Measurements from ENCODE around the gene METAP2. TPM values are rescaled to one million over a fixed set of nuclear protein-coding genes. Genes with fewer than 3 reads are reported as not detected.
A peak's percentile ranks its signal among the peaks of the same experiment; 100 is the strongest.
"Not testable (repeated sequence)": the region's sequence is repeated elsewhere in the genome, so short reads cannot be mapped to it uniquely, and the experiment has no call there.

Gene METAP2
- total RNA-seq, 1 experiment from 2014 or later, result 122 TPM

DNA sequence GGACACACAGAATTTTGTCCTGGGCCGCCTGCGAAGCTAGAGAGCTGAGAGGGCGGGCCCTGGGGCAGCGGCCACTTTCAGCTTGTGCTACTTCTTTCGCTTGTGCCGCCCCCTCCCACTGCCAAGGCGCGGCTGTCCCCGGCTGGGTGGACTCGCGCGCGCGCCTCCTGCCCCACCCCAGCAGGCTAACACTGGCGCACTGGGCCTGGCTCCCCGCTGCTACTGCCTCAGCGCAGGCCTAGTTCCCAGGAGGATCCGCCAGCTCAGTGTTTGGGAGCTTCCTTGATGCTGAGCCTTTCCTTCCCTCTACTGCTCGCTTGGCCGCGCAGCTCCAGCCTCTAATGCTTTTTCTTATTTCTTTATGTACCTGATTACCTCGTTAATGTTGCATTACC, 27.4 kb upstream of the METAP2 start:
- CTCF ChIA-PET, result interaction anchor here (0.6 kb wide), 1 partner anchor 133 kb away, joined by 3 read pairs; no protein-coding TSS in a partner anchor
- Mint-ChIP-seq H3K27me3 (ENCODE audit: insufficient read depth, unreplicated experiment) (peaks cover 13% of the 10 kb centered on the region), H3K27ac (ENCODE audit: low read depth, unreplicated experiment) (no peak overlapping the region), H3K36me3 (ENCODE audit: insufficient read depth, unreplicated experiment) (no peaks in the 10 kb centered on the region), H3K4me3 (ENCODE audit: unreplicated experiment) (no peak overlapping the region), H3K4me1 (ENCODE audit: insufficient read depth, unreplicated experiment) (no peaks in the 10 kb centered on the region), H3K9me3 (ENCODE audit: unreplicated experiment) (peaks cover 9% of the 10 kb centered on the region)
- intact Hi-C loops (cut with micrococcal nuclease), result no loop called here
- DNase-seq (ENCODE audit: unreplicated experiment), result no peak
- BruUV-seq (replicated peaks), result no TSS peak
- TF ChIP-seq, protein P1, sequence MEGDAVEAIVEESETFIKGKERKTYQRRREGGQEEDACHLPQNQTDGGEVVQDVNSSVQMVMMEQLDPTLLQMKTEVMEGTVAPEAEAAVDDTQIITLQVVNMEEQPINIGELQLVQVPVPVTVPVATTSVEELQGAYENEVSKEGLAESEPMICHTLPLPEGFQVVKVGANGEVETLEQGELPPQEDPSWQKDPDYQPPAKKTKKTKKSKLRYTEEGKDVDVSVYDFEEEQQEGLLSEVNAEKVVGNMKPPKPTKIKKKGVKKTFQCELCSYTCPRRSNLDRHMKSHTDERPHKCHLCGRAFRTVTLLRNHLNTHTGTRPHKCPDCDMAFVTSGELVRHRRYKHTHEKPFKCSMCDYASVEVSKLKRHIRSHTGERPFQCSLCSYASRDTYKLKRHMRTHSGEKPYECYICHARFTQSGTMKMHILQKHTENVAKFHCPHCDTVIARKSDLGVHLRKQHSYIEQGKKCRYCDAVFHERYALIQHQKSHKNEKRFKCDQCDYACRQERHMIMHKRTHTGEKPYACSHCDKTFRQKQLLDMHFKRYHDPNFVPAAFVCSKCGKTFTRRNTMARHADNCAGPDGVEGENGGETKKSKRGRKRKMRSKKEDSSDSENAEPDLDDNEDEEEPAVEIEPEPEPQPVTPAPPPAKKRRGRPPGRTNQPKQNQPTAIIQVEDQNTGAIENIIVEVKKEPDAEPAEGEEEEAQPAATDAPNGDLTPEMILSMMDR (IDR thresholded peaks at IDR 0.05; ENCODE audit: unreplicated experiment), result no peak
- POLR2A ChIA-PET, result no interaction called here

DNA sequence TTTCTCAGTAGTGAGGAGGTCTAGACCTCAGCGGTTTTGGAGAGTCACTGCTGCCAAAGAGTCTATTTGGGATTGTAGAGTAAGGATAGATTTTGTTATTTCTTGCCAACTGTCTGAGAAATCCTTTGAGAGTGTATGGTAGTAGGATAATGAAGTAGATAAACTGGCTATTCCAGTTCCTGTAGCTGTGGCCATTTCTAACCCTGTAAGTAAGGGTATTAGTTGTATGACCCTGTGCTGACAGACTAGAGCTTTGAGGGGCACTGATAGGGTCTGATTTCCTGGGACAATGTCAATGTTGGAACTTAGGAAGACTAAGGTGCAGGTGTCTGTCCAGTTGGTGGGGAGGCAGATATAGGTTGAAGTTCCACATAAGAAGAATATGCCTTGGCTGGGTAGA, 24.3 kb upstream of the METAP2 start:
- H3K27ac Mint-ChIP-seq (ENCODE audit: low read depth, unreplicated experiment); BruUV-seq (replicated peaks); H3K36me3 Mint-ChIP-seq (ENCODE audit: insufficient read depth, unreplicated experiment); H3K9me3 Mint-ChIP-seq (ENCODE audit: unreplicated experiment); H3K4me1 Mint-ChIP-seq (ENCODE audit: insufficient read depth, unreplicated experiment); intact Hi-C loops (cut with micrococcal nuclease); CTCF ChIA-PET; POLR2A ChIA-PET; DNase-seq (ENCODE audit: unreplicated experiment); H3K4me3 Mint-ChIP-seq (ENCODE audit: unreplicated experiment): not testable (repeated sequence)
- H3K27me3 Mint-ChIP-seq (ENCODE audit: insufficient read depth, unreplicated experiment), result peaks cover 13% of the 10 kb centered on the region

DNA sequence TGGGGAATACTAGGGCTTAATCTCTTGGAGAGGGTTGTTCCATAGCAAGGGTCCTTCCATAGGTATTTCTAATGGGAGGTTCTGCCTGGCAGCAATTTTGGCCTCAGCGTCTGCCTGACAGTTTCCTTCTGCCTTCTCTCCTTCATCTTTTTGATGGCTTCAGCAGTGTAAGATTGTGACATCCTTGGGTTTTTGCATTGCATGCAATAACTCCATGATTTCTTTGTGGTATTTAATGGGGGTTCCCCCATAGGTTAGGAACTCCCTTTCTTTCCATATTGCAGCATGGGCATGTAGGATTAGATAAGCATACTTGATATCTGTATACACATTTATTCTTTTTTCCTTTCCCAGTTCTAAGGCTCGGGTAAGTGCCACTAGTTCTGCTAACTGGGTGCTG, 21.5 kb upstream of the METAP2 start:
- H3K27ac Mint-ChIP-seq (ENCODE audit: low read depth, unreplicated experiment); DNase-seq (ENCODE audit: unreplicated experiment); H3K4me1 Mint-ChIP-seq (ENCODE audit: insufficient read depth, unreplicated experiment); H3K36me3 Mint-ChIP-seq (ENCODE audit: insufficient read depth, unreplicated experiment); intact Hi-C loops (cut with micrococcal nuclease); POLR2A ChIA-PET; BruUV-seq (replicated peaks); CTCF ChIA-PET; H3K4me3 Mint-ChIP-seq (ENCODE audit: unreplicated experiment); H3K9me3 Mint-ChIP-seq (ENCODE audit: unreplicated experiment): not testable (repeated sequence)
- peaks cover 13% of the 10 kb centered on the region for H3K27me3 Mint-ChIP-seq (ENCODE audit: insufficient read depth, unreplicated experiment)

- H3K27ac Mint-ChIP-seq (ENCODE audit: low read depth, unreplicated experiment); intact Hi-C loops (cut with micrococcal nuclease); H3K36me3 Mint-ChIP-seq (ENCODE audit: insufficient read depth, unreplicated experiment); BruUV-seq (replicated peaks); H3K4me1 Mint-ChIP-seq (ENCODE audit: insufficient read depth, unreplicated experiment); CTCF ChIA-PET; H3K4me3 Mint-ChIP-seq (ENCODE audit: unreplicated experiment); H3K9me3 Mint-ChIP-seq (ENCODE audit: unreplicated experiment): not testable (repeated sequence)
- peaks cover 13% of the 10 kb centered on the region for H3K27me3 Mint-ChIP-seq (ENCODE audit: insufficient read depth, unreplicated experiment)
- POLR2A ChIA-PET, result interaction anchor here (0.6 kb wide), 1 partner anchor 1235 kb away, joined by 3 read pairs; no protein-coding TSS in a partner anchor
- peak; percentile 6 for DNase-seq (ENCODE audit: unreplicated experiment)
These were observed 20.1 kb upstream of the METAP2 start for GRCh38 chr12:95453881-95454280.

- CTCF ChIA-PET; H3K9me3 Mint-ChIP-seq (ENCODE audit: unreplicated experiment); H3K27me3 Mint-ChIP-seq (ENCODE audit: insufficient read depth, unreplicated experiment); H3K4me1 Mint-ChIP-seq (ENCODE audit: insufficient read depth, unreplicated experiment); BruUV-seq (replicated peaks); intact Hi-C loops (cut with micrococcal nuclease); H3K4me3 Mint-ChIP-seq (ENCODE audit: unreplicated experiment); H3K36me3 Mint-ChIP-seq (ENCODE audit: insufficient read depth, unreplicated experiment); DNase-seq (ENCODE audit: unreplicated experiment); H3K27ac Mint-ChIP-seq (ENCODE audit: low read depth, unreplicated experiment): not testable (repeated sequence)
- POLR2A ChIA-PET, result interaction anchor here (0.7 kb wide), 1 partner anchor 19 kb away, joined by 3 read pairs; the partner anchor contains the start of gene METAP2
These were observed 19.2 kb upstream of the METAP2 start for GRCh38 chr12:95454780-95455215.

- BruUV-seq (replicated peaks); H3K27me3 Mint-ChIP-seq (ENCODE audit: insufficient read depth, unreplicated experiment); H3K27ac Mint-ChIP-seq (ENCODE audit: low read depth, unreplicated experiment); H3K36me3 Mint-ChIP-seq (ENCODE audit: insufficient read depth, unreplicated experiment); DNase-seq (ENCODE audit: unreplicated experiment); H3K9me3 Mint-ChIP-seq (ENCODE audit: unreplicated experiment); intact Hi-C loops (cut with micrococcal nuclease); H3K4me3 Mint-ChIP-seq (ENCODE audit: unreplicated experiment); H3K4me1 Mint-ChIP-seq (ENCODE audit: insufficient read depth, unreplicated experiment); POLR2A ChIA-PET: not testable (repeated sequence)
- CTCF ChIA-PET, result interaction anchor here (0.8 kb wide), 1 partner anchor 375 kb away, joined by 3 read pairs; no protein-coding TSS in a partner anchor
These were observed 16.3 kb upstream of the METAP2 start for GRCh38 chr12:95457605-95458004.

All from MCF 10A (cell line).